Smooth muscle cell of the umbilical artery (primary cell): ENCODE data around the gene ZNF84. TPM values are rescaled to one million over a fixed set of nuclear protein-coding genes. Genes with fewer than 3 reads are reported as not detected.

Experiments
- total RNA-seq: library from RNA; depleted of rRNA; stranded (reverse); fragments of >200 nt; gene quantifications from 2 replicates; pipeline ENCODE4 v1.2.3, GENCODE V29; 2014

The ZNF84 gene
- total RNA-seq: 23.2 and 29.0 TPM in 2 replicates

GRCh38 chr12:133037207-133038005 lies at the start of gene ZNF84:
Gene ZNF84 (plus strand): TSS chr12:133037509. CDS start chr12:133041468, 3,959 bp downstream.

GRCh38 chr12:133080368-133081158 lies 43.3 kb downstream of the ZNF84 start, which contains the start of gene ZNF140:
Gene ZNF140 (plus strand): TSS chr12:133080923. CDS start chr12:133081321, 398 bp downstream.

Other genes with a start within 250 kb of the ZNF84 start
- gene GOLGA3, start 208.6 kb upstream of the ZNF84 start, total RNA-seq: 207 and 287 TPM in 2 replicates
- 33.0 and 52.1 TPM in 2 replicates for gene CHFR, start 149.9 kb upstream of the ZNF84 start, total RNA-seq
- 13.7 and 19.7 TPM in 2 replicates for gene ZNF605, start 81.2 kb upstream of the ZNF84 start, total RNA-seq
- 16.2 and 16.6 TPM in 2 replicates for gene ZNF26, start 51.1 kb upstream of the ZNF84 start, total RNA-seq
- 19.9 and 21.6 TPM in 2 replicates for gene ZNF140, start 43.4 kb downstream of the ZNF84 start, total RNA-seq
- gene ZNF891, start 92.8 kb downstream of the ZNF84 start, total RNA-seq: 0.89 and 1.4 TPM in 2 replicates
- gene ZNF10, start 93.1 kb downstream of the ZNF84 start, total RNA-seq: 8.6 and 12.8 TPM in 2 replicates
- 25.2 and 30.6 TPM in 2 replicates for gene ZNF268, start 144.0 kb downstream of the ZNF84 start, total RNA-seq
- not detected in 2 replicates for gene ANHX, start 198.4 kb downstream of the ZNF84 start, total RNA-seq